ENCODE measurements around the gene ASB9. TPM values are rescaled to one million over a fixed set of nuclear protein-coding genes. Genes with fewer than 3 reads are reported as not detected.
"Not testable (repeated sequence)": the region's sequence is repeated elsewhere in the genome, so short reads cannot be mapped to it uniquely, and the experiment has no call there.

The ASB9 gene
- total RNA-seq, 6 experiments from 2014 or later = 0.41 to 0.94 (median 0.58) TPM

DNA sequence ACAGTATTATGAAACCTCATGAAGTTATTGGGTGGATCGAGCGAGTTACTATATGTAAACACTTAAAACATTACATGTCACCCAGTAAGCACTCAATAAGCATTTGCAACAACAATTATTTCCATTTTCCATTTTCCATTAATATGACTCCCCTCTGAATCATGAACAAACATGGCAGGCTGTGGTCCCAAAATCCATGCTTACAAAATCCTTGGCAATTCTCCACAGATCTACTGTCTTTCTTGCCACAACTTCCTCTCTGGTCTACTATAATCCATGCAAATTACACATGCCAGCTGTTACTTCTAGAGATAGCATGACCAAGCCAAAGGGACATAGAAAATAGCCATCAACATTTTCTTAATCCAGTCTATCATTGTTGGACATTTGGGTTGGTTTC lies 23.6 kb upstream of the ASB9 start:
- DNase-seq = no peak
- Mint-ChIP-seq H3K9me3 (no peaks in the 10 kb centered on the region), H3K27ac (no peak overlapping the region), H3K27me3 (ENCODE audit: insufficient read depth) (peaks cover 2% of the 10 kb centered on the region), H3K4me1 (ENCODE audit: low read depth) (peaks cover 18% of the 10 kb centered on the region), H3K36me3 (ENCODE audit: low read depth) (no peaks in the 10 kb centered on the region), H3K4me3 (no peak overlapping the region)
- TF ChIP-seq, protein P1, sequence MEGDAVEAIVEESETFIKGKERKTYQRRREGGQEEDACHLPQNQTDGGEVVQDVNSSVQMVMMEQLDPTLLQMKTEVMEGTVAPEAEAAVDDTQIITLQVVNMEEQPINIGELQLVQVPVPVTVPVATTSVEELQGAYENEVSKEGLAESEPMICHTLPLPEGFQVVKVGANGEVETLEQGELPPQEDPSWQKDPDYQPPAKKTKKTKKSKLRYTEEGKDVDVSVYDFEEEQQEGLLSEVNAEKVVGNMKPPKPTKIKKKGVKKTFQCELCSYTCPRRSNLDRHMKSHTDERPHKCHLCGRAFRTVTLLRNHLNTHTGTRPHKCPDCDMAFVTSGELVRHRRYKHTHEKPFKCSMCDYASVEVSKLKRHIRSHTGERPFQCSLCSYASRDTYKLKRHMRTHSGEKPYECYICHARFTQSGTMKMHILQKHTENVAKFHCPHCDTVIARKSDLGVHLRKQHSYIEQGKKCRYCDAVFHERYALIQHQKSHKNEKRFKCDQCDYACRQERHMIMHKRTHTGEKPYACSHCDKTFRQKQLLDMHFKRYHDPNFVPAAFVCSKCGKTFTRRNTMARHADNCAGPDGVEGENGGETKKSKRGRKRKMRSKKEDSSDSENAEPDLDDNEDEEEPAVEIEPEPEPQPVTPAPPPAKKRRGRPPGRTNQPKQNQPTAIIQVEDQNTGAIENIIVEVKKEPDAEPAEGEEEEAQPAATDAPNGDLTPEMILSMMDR (IDR thresholded peaks at IDR 0.05) = no peak

DNA sequence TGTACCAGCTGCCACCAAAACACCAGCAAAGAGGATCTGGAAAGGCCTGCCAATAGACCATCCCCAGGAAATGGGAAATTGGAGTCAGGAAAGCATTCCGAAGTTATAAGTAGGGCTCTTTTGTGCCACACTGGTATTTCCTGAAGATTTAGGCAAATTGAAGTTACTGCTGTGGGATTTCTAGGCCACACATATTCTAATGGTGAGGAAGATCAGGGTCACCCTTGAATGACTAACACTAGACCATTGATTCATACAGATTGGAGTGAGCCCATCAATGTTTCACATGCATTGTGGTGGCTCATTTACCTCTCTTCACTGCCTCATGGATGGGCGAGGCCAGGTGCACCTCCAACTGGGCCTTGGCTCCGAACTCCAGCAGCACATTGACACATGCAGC lies 23.0 kb upstream of the ASB9 start:
- Mint-ChIP-seq H3K9me3 (no peaks in the 10 kb centered on the region), H3K4me1 (ENCODE audit: low read depth) (peaks cover 18% of the 10 kb centered on the region), H3K4me3 (no peak overlapping the region), H3K27me3 (ENCODE audit: insufficient read depth) (peaks cover 2% of the 10 kb centered on the region), H3K36me3 (ENCODE audit: low read depth) (no peaks in the 10 kb centered on the region), H3K27ac (no peak overlapping the region; the same call in 1 of the 2 replicates)
- DNase-seq = peak; percentile 12
- TF ChIP-seq, protein P1 (IDR thresholded peaks at IDR 0.05) = no peak

DNA sequence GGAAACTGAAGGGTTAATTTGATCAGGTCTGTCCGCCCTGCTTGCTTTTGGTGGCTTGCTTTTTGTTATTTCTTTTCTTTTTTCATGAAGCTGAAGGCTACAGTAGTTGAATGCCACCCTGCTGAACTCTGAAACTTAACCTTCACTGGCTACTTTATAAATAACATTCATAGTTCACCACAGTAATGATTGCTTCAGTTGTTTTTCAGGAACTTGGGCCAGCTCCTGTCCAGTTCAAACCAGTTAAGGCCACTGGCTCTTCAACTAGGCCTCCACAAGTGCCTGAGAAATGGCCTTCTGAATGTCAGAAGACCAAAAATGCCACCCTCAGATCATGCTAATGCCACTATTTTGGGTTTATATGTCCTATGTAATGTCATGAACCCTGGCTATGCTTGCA lies 7.7 kb upstream of the ASB9 start:
- H3K9me3 Mint-ChIP-seq = no peaks in the 10 kb centered on the region
- no peak overlapping the region for H3K27ac Mint-ChIP-seq
- H3K4me3 Mint-ChIP-seq = no peak overlapping the region
- H3K27me3 Mint-ChIP-seq (ENCODE audit: insufficient read depth) = no peaks in the 10 kb centered on the region
- no peaks in the 10 kb centered on the region for H3K4me1 Mint-ChIP-seq (ENCODE audit: low read depth)
- TF ChIP-seq, protein P1 (IDR thresholded peaks at IDR 0.05) = no peak
- H3K36me3 Mint-ChIP-seq (ENCODE audit: low read depth) = no peaks in the 10 kb centered on the region
- no peak for DNase-seq

DNA sequence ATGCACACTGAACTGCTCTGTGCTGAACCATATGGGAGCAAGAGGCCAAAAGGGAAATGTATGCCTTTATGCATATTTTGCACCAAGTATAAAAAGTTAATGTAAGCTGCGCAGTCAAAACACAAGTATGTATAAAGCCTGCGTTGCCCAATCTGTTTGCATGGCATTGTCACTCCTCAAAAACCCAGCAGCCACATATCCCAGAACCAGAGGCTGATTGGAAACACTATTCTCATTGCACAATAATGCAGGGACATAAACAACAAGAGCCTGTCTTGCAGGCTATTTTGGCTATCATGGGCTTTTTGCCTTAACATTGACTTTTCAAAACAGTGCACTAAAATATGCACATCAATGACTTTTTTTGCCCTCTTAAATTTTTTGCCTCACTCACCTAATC lies 5.1 kb upstream of the ASB9 start:
- TF ChIP-seq, protein P1 (IDR thresholded peaks at IDR 0.05) = no peak
- Mint-ChIP-seq H3K36me3 (ENCODE audit: low read depth) (no peaks in the 10 kb centered on the region), H3K4me3 (no peak overlapping the region), H3K9me3 (no peaks in the 10 kb centered on the region), H3K27me3 (ENCODE audit: insufficient read depth) (no peaks in the 10 kb centered on the region), H3K27ac (no peak overlapping the region), H3K4me1 (ENCODE audit: low read depth) (peaks cover 6% of the 10 kb centered on the region)
- DNase-seq = no peak

DNA sequence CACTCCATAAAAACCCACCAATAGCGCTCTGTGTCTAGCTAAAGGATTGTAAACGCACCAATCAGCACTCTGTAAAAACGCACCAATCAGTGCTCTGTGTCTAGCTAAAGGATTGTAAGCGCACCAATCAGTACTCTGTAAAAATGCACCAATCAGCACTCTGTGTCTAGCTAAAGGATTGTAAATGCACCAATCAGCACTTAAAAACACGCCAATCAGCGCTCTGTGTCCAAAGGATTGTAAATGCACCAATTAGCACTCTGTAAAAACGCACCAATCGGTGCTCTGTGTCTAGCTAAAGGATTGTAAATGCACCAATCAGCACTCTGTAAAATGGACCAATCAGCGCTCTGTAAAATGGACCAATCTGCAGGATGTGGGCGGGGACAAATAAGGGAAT lies 3.4 kb upstream of the ASB9 start:
- peaks cover 14% of the 10 kb centered on the region for H3K4me1 Mint-ChIP-seq (ENCODE audit: low read depth)
- H3K4me3 Mint-ChIP-seq; H3K27me3 Mint-ChIP-seq (ENCODE audit: insufficient read depth); DNase-seq; H3K9me3 Mint-ChIP-seq; H3K36me3 Mint-ChIP-seq (ENCODE audit: low read depth); H3K27ac Mint-ChIP-seq: not testable (repeated sequence)

DNA sequence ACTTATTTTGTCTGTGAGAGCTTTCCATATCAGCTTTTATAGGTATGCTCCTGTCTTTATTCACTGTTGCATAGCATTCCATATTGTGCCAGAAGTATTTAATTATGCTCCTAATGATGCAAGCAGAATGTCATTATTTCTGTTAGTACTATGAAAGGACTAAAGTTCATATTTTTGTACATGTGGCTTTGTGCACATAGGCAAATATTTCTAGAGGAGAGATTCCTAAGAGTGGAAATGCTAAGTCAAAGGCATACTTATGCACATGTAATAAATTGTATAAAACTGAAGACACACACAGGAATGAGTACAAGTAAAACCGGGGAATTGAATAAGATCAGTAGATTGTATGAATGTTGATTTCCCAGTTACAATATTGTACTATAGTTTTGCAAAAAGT lies 1.9 kb upstream of the ASB9 start:
- Mint-ChIP-seq H3K27me3 (ENCODE audit: insufficient read depth) (peaks cover 3% of the 10 kb centered on the region; the same call in 1 of the 2 replicates), H3K4me3 (no peak overlapping the region), H3K27ac (no peak overlapping the region), H3K4me1 (ENCODE audit: low read depth) (peaks cover 14% of the 10 kb centered on the region), H3K9me3 (no peaks in the 10 kb centered on the region), H3K36me3 (ENCODE audit: low read depth) (no peaks in the 10 kb centered on the region)
- no peak for DNase-seq
- TF ChIP-seq, protein P1 (IDR thresholded peaks at IDR 0.05) = no peak

All from HFFc6 (cell line).